Right lobe of liver (tissue), 4 donors: Measurements from ENCODE around the gene PRR29.

ENCODE experiments used
- CTCF ChIP-seq, 4 donors: fragments of 200-600 bp in 3 of 4; fragments of 450-650 bp in 1 of 4; IDR thresholded peaks; one replicate each; pipeline versions ENCODE4 v1.5.1 to v1.8.0; 2016 to 2022; ENCODE audit warnings: antibody characterized with exemption in 4 of 4, mild to moderate bottlenecking in 2 of 4
- POLR2A ChIP-seq: fragments of 450-650 bp; IDR thresholded peaks from one replicate; pipeline ENCODE4 v1.6.1; 2017; ENCODE audit warnings: antibody characterized with exemption, mild to moderate bottlenecking
- donor health status: DM: no; HTN: no; CAD: no.
- donor health status: DM: no; HTN: no; CAD: no.
- donor health status: DM: no; HTN: yes; CAD: no.

- no peak for TF ChIP-seq CTCF (IDR thresholded peaks at IDR 0.05)
- no peak for TF ChIP-seq POLR2A
These were observed 42.9 kb upstream of the PRR29 start for GRCh38 chr17:63955232-63955631.
